NCI-H748 (cell line): ENCODE measurements around the gene GAN.
A peak's percentile ranks its signal among the peaks of the same experiment; 100 is the strongest.
"Not testable (repeated sequence)": the region's sequence is repeated elsewhere in the genome, so short reads cannot be mapped to it uniquely, and the experiment has no call there.

Experiments used
- DNase-seq: peaks from one replicate; lab custom pipeline; 2025; ENCODE audit not compliant: unreplicated experiment; lab: John Stamatoyannopoulos, UW

The GAN gene

GRCh38 chr16:81394966-81395655, 80.3 kb downstream of the GAN start:
- DNase-seq, result no peak

- no peak for DNase-seq
These were observed 82.5 kb downstream of the GAN start for GRCh38 chr16:81397058-81397878.

GRCh38 chr16:81397879-81398520, 83.2 kb downstream of the GAN start:
- no peak for DNase-seq

- no peak for DNase-seq
These were observed 85.1 kb downstream of the GAN start for GRCh38 chr16:81399909-81400308.

- peak; percentile 5 for DNase-seq
These were observed 86.5 kb downstream of the GAN start for GRCh38 chr16:81401035-81401950.

GRCh38 chr16:81403208-81403600, 88.4 kb downstream of the GAN start:
- DNase-seq, result no peak

GRCh38 chr16:81403601-81404391, 89.0 kb downstream of the GAN start:
- DNase-seq, result peak; percentile 68

- DNase-seq, result not testable (repeated sequence)
These were observed 90.2 kb downstream of the GAN start for GRCh38 chr16:81405002-81405401.

GRCh38 chr16:81405702-81406113, 90.9 kb downstream of the GAN start:
- no peak for DNase-seq

- DNase-seq, result no peak
These were observed 93.7 kb downstream of the GAN start for GRCh38 chr16:81408409-81408950.

GRCh38 chr16:81409016-81409556, 94.3 kb downstream of the GAN start:
- no peak for DNase-seq

- DNase-seq, result no peak
These were observed 96.0 kb downstream of the GAN start for GRCh38 chr16:81410643-81411293.

- DNase-seq, result no peak
These were observed 98.7 kb downstream of the GAN start for GRCh38 chr16:81413245-81413990.

GRCh38 chr16:81415751-81416150, 101.0 kb downstream of the GAN start:
- peak; percentile 49 for DNase-seq

- no peak for DNase-seq
These were observed 102.0 kb downstream of the GAN start for GRCh38 chr16:81416749-81417148.

GRCh38 chr16:81417210-81417609, 102.4 kb downstream of the GAN start:
- no peak for DNase-seq

- DNase-seq, result no peak
These were observed 105.0 kb downstream of the GAN start for GRCh38 chr16:81419806-81420205.

- DNase-seq, result no peak
These were observed 106.4 kb downstream of the GAN start for GRCh38 chr16:81421126-81421525.
